Rectal smooth muscle tissue (tissue), 1 donor: ENCODE data around the gene DHRS12.

Experiments used
- H3K27ac ChIP-seq: one replicate; pipeline ENCODE4 v1.7.0; 2013; ENCODE audit warnings: low read depth, low read length, inconsistent platforms
- H3K27me3 ChIP-seq: one replicate; pipeline ENCODE4 v1.7.0; 2013; ENCODE audit warnings: low read length; ENCODE audit not compliant: control insufficient read depth, insufficient read depth
- H3K36me3 ChIP-seq: one replicate; pipeline ENCODE4 v1.7.0; 2013; ENCODE audit warnings: low read length; ENCODE audit not compliant: control insufficient read depth, insufficient read depth
- H3K4me1 ChIP-seq: one replicate; pipeline ENCODE4 v1.7.0; 2013; ENCODE audit warnings: low read length; ENCODE audit not compliant: control insufficient read depth, insufficient read depth
- H3K4me3 ChIP-seq: one replicate; pipeline ENCODE4 v1.7.0; 2013; ENCODE audit warnings: low read length
- H3K9ac ChIP-seq: one replicate; pipeline ENCODE4 v1.7.0; 2013; ENCODE audit warnings: low read length

DHRS12 gene

GRCh38 chr13:51731759-51732158, 72.2 kb downstream of the DHRS12 start:
- H3K27me3 ChIP-seq: no peaks in the 10 kb centered on the region
- H3K4me1 ChIP-seq: peaks cover 17% of the 10 kb centered on the region
- H3K27ac ChIP-seq: no peak overlapping the region
- no peaks in the 10 kb centered on the region for H3K36me3 ChIP-seq
- no peak overlapping the region for H3K9ac ChIP-seq
- H3K4me3 ChIP-seq: no peak overlapping the region

GRCh38 chr13:51730927-51731326, 73.0 kb downstream of the DHRS12 start:
- no peaks in the 10 kb centered on the region for H3K27me3 ChIP-seq
- peak overlapping the region; percentile 66 for H3K27ac ChIP-seq
- H3K36me3 ChIP-seq: no peaks in the 10 kb centered on the region
- no peak overlapping the region for H3K4me3 ChIP-seq
- H3K4me1 ChIP-seq: peaks cover 17% of the 10 kb centered on the region
- H3K9ac ChIP-seq: no peak overlapping the region

GRCh38 chr13:51729866-51730553, 74.0 kb downstream of the DHRS12 start:
- Histone ChIP-seq H3K4me3 (no peak overlapping the region), H3K4me1 (peaks cover 17% of the 10 kb centered on the region), H3K27ac (peak overlapping the region; percentile 66), H3K27me3 (no peaks in the 10 kb centered on the region), H3K36me3 (no peaks in the 10 kb centered on the region), H3K9ac (no peak overlapping the region)

GRCh38 chr13:51728972-51729371, 75.0 kb downstream of the DHRS12 start:
- Histone ChIP-seq H3K36me3 (no peaks in the 10 kb centered on the region), H3K9ac (no peak overlapping the region), H3K4me1 (peaks cover 17% of the 10 kb centered on the region), H3K27ac (no peak overlapping the region), H3K4me3 (no peak overlapping the region), H3K27me3 (no peaks in the 10 kb centered on the region)

GRCh38 chr13:51728275-51728673, 75.7 kb downstream of the DHRS12 start:
- no peaks in the 10 kb centered on the region for H3K36me3 ChIP-seq
- no peak overlapping the region for H3K9ac ChIP-seq
- H3K4me1 ChIP-seq: peaks cover 17% of the 10 kb centered on the region
- no peak overlapping the region for H3K4me3 ChIP-seq
- H3K27me3 ChIP-seq: no peaks in the 10 kb centered on the region
- no peak overlapping the region for H3K27ac ChIP-seq

GRCh38 chr13:51727634-51728274, 76.2 kb downstream of the DHRS12 start:
- Histone ChIP-seq H3K36me3 (no peaks in the 10 kb centered on the region), H3K9ac (no peak overlapping the region), H3K4me1 (peaks cover 17% of the 10 kb centered on the region), H3K27me3 (no peaks in the 10 kb centered on the region), H3K27ac (no peak overlapping the region), H3K4me3 (no peak overlapping the region)

- Histone ChIP-seq H3K9ac (no peak overlapping the region), H3K4me3 (no peak overlapping the region), H3K36me3 (no peaks in the 10 kb centered on the region), H3K27ac (no peak overlapping the region), H3K4me1 (peaks cover 18% of the 10 kb centered on the region), H3K27me3 (no peaks in the 10 kb centered on the region)
These were observed 77.3 kb downstream of the DHRS12 start for GRCh38 chr13:51726446-51727193.

GRCh38 chr13:51724721-51725120, 79.2 kb downstream of the DHRS12 start:
- Histone ChIP-seq H3K27ac (no peak overlapping the region), H3K27me3 (no peaks in the 10 kb centered on the region), H3K4me1 (peaks cover 6% of the 10 kb centered on the region), H3K9ac (no peak overlapping the region), H3K36me3 (no peaks in the 10 kb centered on the region), H3K4me3 (no peak overlapping the region)

- Histone ChIP-seq H3K36me3 (no peaks in the 10 kb centered on the region), H3K4me3 (no peak overlapping the region), H3K27me3 (no peaks in the 10 kb centered on the region), H3K4me1 (peaks cover 6% of the 10 kb centered on the region), H3K9ac (no peak overlapping the region), H3K27ac (no peak overlapping the region)
These were observed 80.4 kb downstream of the DHRS12 start for GRCh38 chr13:51723529-51723928.

GRCh38 chr13:51721496-51721895, 82.5 kb downstream of the DHRS12 start:
- Histone ChIP-seq H3K4me1 (peaks cover 6% of the 10 kb centered on the region), H3K27ac (no peak overlapping the region), H3K27me3 (no peaks in the 10 kb centered on the region), H3K9ac (no peak overlapping the region), H3K4me3 (no peak overlapping the region), H3K36me3 (no peaks in the 10 kb centered on the region)

GRCh38 chr13:51719394-51719793, 84.6 kb downstream of the DHRS12 start:
- no peaks in the 10 kb centered on the region for H3K27me3 ChIP-seq
- H3K27ac ChIP-seq: no peak overlapping the region
- H3K36me3 ChIP-seq: no peaks in the 10 kb centered on the region
- H3K9ac ChIP-seq: no peak overlapping the region
- peaks cover 6% of the 10 kb centered on the region for H3K4me1 ChIP-seq
- no peak overlapping the region for H3K4me3 ChIP-seq
